GM19035 (cell line): ENCODE results near the gene MISP3.

Experiments used
- ATAC-seq: cut with Tn5 transposase; IDR thresholded peaks from one replicate; pipeline ENCODE4 v1.9.1; 2021; ENCODE audit not compliant: unreplicated experiment

MISP3 gene

DNA sequence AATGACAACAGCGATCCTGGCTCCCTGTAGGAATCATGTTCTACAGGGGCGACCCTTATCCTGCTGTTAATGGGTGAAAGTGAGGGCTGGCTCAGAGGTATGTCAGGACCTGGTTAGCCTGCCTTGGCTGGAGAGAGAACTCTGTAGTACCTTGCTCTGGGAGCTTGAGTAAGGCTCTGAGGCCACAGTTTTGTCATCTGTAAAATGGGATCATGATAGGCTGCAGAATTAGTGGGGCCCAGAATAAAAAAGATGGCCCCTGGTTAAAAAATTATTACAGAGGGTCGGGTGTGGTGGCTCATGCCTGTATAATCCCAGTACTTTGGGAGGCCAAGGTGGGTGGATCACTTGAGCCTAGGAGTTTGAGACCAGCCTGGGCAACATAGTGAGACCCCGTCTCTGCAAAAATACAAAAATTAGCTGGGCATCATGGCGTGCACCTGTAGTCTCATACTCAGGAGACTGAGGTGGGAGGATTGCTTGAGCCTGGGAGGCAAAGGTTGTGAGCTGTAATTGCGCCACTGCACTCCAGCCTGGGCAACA, 28.5 kb downstream of the MISP3 start:
- no peak for ATAC-seq

DNA sequence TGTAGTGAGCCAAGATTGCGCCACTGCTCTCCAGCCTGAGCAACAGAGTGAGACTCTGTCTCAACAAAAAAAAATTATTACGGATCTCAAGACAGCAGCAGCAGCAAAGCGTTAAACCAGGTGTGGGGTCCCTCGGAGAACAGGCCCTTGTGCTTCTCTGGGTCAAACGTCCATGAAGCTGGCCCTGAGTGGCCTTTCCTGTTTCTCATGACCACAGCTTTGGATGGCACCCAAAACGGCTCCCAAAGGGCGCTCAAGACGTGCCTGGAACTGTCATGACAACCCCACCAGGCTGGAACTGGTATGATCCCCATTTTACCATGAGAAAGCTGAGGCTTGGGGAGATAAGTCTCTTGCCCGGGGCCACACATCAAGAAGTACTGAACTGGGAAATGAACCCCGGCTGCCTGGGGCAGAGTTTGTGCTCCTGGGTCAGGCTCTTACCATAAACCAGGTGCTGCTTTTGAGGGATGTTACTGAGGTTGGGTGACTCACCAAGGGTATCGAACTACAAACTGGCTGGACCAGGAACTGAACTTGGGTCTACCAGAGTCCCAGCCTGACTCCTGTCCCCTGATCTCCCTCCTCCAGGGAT, 29.6 kb downstream of the MISP3 start:
- no peak for ATAC-seq

DNA sequence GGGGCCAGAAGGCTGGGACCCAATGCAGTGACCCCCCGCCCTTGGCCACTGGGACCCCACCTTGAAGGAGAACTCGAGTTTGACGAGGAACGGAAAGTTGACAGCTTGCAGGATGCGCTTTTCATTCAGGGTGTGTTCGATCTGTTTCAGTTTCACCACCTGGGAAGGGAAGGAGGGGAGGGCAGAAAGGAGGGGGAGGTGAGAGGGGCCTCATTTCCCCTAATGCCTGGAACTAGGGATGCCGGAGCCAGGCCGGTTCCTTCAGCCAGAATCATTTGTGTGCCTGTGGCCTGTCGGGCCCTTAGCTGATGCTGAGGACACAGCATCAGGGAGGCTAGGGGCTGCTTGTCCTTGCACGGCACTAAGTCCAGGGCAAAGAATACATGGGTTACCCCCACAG, 30.2 kb downstream of the MISP3 start:
- no peak for ATAC-seq

DNA sequence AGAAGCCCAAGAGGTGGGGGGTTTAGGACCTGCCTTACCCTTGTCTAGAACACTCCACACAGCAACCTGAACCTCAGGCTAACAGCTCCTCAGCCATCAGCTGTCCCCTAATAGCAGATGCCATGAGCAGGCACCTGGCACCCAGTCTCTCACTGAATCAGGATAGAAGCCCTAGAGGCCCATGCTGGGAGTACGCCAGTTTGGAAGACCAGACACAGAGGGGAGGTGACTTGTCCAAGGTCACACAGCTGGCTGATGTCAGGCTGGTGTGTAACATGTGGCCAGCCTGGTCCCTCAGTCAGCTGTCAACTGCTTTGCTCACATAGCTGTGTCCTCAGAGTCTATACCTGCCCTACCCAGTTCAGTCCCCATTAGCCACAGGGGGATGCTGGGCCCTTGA, 30.7 kb downstream of the MISP3 start:
- no peak for ATAC-seq

DNA sequence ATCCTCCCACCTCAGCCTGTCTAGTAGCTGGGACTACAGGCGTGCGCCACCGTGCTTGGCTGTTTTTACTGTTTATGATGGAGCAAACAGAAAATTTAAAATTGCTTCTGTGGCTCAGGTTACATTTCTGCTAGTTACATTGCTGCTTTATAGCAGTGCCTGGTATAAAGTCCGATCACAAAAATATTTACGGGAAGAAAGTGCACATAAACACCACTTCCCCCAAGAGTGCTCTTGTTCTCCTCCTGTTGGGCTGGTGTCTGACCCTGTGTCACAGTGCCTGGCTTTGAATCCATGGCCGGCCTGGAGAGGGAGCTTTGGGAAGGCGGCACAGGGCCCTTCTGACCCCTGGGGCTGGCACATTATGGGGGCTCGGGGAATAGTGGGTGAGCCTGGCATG, 33.1 kb downstream of the MISP3 start:
- no peak for ATAC-seq

DNA sequence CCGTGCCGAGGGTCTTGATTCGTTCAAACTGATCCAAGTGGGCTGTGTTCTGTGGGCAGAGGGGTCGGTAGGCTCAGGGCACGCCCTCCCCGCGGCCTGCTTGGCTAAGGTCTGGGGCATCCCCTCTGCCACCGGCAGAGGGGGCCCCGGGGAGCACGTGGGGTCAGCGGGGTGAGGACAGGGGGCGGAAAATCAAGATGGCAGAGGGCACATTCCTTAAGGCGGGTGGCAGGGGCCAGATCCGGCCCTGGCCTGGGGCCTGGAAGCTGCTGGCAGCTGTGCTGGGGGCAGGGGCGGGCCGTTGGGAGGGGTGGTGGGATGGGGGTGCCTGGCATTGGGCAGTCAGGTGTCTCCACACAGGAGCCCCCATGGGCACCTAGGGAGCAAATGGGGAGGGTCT, 34.3 kb downstream of the MISP3 start:
- no peak for ATAC-seq

DNA sequence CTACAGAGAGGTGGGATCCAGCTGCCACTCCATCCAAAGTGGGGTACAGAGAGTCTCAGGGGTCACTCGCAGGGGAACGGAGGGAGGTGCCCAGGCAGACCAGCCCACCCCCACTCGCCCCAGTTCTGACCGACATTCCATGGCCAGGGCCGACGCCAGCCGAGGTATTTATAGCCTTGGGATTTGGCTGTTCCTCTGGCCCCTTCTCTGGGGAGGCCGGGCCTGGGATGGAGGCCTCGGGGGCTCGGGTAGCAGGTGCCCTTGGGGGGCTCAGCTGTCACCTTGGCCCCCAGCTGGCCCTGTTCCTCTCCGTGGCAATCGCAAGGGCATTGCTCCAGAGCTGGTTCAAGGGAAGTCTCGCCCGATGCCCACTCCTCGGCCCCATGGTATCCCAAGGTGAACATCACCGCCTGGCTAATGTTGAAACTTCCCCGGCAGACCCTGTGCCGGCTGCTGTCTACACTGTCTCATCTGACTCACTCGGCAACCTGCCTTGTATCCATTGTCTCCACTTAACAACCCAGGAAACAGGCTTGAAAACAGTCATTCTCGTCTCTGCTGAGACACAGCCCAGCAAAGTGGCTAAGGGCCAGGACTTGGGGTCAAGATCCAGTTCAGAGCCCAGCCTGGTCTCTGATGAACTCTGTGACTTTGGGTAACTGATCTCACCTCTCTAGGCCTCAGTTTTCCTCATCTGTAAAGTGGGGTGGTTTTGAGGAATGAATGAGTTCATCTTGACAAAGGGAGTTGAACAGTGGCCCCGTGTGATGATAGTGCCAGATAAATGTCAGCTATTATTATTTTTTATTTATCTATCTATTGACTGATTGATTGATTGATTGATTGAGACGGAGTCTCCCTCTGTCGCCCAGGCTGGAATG, 35.2 kb downstream of the MISP3 start:
- ATAC-seq: no peak

DNA sequence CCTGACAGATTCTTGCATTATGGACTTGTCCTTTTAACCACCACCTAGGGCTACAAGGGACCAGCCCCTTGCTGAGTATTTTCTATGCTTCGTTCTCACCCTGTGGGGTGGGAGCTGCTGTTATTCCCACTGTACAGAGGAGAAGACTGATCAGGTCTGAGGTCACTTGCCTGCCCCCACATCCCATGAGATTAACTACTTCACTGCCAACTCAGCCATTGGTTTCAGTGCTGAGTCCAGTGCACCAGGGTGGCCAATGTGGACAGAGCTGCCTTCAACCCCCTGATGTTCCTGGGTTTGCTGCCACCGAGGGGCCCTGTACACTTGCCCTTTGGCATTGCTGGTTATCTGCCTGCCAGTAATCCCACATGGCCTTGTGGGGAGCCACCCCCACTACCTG, 38.1 kb downstream of the MISP3 start:
- no peak for ATAC-seq

DNA sequence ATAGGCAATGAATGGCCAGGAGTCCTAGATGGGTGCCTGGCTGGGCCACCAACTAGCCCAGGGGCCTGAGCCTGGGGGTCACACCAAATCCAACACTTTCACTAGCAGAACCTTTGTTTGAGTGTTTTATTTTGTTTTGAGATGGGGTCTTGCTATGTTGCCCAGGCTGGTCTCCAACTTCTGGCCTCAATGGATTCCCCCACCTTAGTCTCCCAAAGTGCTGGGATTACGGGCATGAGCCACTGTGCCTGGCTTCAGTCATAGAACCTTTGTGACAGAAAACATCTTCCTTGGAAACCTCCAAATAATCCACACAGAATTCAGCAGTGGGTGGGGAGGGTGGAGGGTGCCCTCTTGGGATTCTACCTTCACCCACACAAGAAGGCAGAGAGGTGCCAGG, 38.9 kb downstream of the MISP3 start:
- no peak for ATAC-seq

DNA sequence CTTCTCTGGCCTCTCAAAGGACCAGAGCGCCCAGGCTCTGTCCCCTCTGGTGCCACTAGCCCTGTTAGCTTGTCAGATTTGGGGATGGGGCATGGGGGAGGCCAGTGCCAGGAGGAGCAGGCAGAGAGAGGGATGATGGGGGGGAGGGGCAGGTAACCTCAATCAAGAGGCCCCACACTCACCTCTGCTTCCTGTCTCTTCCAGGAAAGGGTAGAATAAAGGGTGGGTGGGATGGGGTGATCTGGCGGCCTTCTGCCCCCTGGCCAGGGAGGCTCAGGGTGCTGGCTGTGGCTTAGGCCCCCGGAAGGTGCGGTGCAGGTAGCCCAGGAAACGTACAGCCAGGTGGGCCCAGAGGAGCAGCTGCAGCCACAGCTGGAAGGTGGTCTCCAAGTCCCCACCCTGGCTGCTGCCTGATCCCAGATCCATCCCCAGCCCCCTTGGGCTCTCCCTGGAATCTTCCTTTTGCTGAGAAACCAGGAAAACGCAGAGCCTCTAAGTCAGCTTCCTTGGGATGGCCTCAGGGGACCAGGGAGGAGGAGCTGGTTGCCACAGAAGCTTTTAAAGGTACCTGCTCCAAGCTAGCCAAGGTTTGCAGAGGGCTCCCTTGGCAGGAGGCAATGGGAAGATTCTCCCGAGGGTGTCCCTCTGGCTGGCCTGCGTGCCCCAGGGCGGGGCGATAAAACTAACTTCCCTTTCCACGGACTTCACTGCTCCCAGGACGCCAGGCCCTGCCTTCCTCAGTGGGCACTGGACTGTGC, 39.6 kb downstream of the MISP3 start:
- no peak for ATAC-seq

DNA sequence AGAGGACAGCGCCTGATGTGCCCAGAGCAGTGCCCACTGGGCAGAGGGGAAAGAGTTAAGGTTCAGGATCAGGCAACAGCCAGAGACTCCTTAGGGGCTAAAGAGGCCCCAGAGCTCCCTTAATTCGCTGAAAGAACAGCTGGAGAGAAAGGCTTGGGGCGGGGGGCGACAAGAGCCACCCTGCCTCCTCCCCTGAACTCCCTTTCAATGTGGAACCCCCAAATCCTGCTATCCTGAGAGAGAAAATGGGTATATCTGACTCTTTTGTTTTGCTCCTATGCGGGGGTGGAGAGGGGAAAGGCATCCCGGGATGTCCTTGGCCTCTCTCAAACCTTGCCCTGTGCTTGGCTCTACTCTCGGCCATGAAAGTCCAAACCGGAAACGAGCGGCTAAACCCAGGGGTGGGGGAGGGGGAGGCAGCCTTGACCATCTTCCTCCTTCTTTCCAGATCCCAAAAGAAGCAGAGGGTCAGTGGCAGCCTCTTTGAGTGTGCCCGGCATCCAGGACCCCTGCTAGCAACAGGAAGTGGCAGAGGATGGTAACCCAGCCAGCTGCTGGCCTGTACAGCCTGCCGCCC, 40.3 kb downstream of the MISP3 start:
- no peak for ATAC-seq

DNA sequence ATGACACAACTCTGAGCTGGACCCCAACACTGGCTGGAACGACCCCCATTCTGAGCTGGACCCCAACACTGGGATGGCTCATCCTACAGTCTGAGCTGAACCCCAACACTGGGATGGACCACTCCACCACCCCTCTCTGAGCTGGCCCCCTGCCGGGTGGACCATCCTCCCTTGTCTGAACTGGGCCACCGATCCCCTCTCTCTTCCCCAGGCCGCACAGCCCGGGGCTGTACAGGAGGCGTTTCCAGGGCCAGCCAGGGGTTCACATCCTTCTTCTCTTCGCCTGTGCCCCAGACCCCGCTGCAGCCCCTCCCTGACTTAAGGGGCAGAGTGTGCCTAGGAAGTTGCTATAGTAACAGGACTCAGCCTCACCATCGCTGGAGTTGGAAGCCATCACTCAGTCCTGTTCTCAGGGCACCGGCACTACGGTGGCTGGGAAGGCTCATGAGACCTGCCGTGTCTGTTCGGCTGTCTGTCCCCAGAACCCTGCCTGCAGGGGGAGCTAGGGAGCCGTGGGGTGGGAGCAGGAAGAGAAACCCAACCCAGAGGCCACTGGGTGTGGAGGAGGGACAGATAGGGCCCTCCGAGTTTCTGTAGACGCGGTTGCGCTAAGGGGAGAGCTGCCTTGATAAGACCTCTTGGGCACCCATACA, 41.3 kb downstream of the MISP3 start:
- ATAC-seq: no peak

DNA sequence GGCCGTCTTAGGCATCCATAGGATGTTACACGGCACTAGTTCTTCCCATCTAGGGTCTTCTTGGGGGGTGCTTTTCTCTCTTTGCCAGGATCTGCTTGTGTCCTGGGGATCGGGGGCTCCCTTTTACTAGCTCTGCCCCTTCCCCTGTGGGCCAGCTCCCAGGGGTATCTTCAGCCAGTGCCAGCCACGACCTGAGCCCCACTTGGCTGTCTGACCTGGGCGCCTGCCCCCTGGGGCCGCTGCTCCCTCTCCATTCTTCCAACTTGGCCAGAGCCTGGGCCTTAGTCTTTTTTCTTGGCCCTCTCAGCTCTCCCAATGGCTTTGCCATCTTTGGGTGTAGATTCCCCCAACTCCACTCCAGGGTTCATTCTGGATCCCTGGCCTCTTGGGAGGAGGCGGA, 41.9 kb downstream of the MISP3 start:
- no peak for ATAC-seq

DNA sequence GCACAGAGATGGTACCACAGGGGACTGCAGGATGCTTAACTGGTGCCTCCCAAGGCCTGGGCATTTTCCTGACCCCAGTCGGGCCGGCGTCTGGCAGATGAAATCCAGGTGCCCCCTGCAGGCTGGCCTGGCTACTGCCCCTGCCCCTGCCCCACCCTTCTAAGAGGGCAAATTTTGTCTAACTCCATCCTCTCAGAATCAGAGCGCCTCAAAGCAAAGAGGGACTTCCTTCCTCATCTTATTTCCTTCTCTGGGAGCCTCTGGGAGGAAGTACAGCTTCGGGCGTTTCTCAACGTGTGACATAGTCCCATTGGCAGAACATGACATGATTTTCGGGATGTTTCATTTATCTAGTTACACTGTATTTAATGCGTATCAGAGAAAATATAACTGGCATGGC, 42.3 kb downstream of the MISP3 start:
- ATAC-seq: no peak

DNA sequence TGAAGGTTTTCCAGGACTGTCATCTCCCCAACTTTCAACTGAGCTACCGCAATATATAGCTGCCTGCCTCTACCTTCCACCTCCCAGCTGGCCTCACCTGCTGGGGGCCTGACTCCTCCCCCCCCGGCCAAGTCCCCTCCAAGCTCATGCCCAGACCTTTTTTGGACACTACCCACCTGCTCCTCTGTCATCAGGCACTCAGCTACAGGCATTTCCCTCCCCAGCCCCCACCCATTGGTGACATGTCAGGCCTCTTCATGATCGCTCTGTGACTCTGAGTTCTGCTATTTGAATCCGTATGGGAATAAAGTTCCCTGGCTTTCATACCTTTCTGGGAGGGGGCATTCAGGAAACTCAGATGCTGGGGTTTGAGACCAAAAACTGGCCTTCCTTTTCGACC, 43.2 kb downstream of the MISP3 start:
- no peak for ATAC-seq

DNA sequence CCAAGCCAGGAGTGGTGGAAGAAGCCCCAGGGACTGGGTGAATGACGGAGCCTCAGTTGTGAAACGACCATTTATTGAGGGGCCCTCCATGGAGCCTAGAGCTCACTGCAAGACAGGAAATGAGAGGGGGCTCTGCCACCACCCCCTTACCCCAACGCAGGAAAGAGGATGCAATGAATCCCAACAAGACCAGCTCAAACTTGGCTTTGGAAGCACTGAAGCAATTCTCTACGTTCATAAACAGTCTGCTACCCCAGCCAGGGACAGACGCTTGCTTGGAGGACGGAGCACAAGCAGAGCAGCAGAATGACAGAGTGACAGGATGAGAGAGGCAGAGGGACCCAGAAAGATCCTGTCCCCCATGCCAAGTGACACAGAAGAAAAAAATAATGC, 43.9 kb downstream of the MISP3 start:
- ATAC-seq: no peak

DNA sequence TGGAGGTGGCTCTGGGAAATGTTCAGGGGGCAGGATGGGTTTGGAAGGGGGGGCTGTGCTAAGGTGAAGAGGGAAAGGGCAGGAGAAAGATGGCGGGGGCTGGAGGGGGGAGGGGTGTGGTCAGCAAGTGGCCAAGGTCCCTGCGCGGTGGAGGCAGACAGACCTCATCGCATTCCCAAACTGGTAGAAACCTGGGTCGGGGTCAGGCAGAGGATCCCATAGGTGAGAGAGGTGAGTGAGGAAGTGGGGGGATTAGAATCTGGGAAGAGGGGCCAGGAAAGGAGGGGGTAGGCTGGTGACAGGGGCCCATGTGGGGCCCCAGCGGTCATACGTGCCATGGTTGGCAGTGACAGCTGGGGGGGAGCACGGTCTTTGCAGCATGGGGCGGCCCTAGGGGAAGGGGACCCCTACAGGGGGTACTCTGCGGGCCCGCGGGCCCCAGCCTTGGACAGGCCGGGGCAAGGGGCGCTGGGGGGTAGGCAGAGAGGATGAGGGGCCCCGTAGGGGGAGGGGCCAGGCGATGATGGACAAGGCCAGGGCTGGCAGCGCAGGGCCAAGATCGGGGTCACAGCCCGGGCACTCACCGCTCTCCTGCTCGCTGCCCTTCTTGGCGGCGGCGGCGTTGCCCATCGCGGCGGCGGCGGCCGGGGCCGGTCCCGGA, 44.5 kb downstream of the MISP3 start:
- peak; percentile 9 for ATAC-seq

DNA sequence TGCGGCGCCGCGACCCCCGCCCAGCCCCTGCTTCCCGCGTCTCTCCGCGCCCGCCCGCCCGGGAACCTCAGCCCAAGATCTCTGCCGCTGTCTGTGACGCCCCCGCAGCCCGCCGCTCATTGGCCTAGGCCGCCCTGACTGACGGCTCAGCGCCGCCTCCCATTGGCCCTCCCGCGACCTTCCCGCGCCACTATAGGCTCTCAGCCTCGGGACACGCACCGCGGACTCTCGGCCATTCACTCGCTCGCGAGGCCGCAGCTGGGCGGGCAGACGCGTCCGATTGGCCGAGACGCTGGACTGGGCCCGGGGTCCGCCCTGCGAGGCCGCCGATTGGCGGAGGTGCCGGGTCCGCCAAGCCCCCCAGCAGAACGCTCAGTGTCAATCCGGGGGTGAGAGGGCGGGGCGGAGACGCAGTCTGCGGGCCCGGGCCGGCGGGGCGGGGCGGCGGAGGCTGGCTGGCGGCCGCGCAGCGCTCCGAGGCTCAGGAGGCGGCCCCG, 45.1 kb downstream of the MISP3 start, which contains the start of gene PRKACA:
TSS of gene PRKACA (minus strand) at position 95 of the 497 bp plus-strand sequence. CDS start 215 bp downstream, outside the sequence.
- peak; percentile 83 for ATAC-seq

DNA sequence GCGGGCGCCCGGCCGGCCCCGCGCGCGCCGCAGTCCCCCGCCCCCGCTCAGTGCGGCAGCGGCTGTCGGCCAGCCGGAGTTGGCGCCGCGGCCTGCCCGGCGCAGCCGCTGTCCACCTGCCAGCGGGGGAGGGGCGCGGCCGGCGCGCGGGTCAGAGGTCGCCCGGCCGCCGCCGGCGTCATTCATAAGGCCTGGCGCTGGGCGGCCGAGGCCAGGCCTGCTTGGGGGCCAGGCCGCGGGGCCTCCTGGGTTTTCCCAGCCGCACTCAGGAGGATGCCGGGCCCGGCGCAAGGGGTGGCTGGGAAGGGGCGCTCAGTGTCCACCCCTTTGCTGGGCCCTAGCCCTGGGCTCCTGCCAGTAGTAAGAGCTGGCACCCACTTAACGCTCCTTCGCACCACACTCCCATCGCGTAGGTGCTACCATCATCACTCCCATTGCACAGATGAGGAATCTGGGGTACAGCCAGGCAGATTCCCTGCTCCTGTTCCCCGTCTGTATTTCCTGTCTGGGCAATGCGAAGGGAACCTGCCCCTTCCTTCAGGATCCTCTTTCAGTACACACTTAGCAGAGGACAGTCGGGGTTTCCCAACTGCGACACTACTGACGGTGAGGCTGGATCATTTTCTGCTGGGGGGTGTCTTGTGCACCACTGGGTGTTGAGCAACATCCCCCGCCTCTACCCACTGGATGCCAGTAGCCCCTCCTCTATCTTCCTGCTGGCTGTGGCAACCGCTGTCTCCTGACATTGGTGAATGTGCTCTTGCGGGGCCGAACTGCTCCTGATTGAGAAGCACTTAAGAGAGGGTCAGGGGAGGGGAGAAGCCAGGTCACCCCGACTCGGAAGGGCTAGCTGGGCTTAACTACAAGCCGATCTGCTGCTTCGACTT, 45.8 kb downstream of the MISP3 start:
- ATAC-seq: no peak
